ENCODE data around the gene ASB5.
"Not testable (repeated sequence)": the region's sequence is repeated elsewhere in the genome, so short reads cannot be mapped to it uniquely, and the experiment has no call there.

Gene ASB5

DNA sequence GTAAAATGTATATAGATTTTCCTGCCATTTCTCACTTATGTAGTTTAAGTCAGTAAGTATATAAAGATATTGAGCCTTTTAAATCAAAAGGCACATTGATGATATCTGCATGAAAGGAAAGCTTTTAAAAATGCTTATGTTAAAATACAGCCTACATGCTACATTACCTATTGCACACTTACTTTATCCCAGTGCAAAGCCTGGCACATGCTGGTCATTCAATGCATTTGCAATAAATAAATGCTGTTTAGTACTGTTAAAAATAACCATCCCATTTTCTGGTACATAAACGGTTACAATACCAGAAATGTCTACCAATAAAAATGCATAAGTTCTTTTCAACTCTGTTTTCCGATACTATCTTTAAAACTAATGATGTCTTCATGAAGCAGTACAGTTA, 51.5 kb downstream of the ASB5 start:
- H3K4me3 ChIP-seq (ENCODE audit: control insufficient read depth, low read depth, low read length) = no peak overlapping the region
- DNase-seq (ENCODE audit: low read depth) = no peak
- TF ChIP-seq, protein P1, sequence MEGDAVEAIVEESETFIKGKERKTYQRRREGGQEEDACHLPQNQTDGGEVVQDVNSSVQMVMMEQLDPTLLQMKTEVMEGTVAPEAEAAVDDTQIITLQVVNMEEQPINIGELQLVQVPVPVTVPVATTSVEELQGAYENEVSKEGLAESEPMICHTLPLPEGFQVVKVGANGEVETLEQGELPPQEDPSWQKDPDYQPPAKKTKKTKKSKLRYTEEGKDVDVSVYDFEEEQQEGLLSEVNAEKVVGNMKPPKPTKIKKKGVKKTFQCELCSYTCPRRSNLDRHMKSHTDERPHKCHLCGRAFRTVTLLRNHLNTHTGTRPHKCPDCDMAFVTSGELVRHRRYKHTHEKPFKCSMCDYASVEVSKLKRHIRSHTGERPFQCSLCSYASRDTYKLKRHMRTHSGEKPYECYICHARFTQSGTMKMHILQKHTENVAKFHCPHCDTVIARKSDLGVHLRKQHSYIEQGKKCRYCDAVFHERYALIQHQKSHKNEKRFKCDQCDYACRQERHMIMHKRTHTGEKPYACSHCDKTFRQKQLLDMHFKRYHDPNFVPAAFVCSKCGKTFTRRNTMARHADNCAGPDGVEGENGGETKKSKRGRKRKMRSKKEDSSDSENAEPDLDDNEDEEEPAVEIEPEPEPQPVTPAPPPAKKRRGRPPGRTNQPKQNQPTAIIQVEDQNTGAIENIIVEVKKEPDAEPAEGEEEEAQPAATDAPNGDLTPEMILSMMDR (conservative IDR thresholded peaks at IDR 0.05; ENCODE audit: control insufficient read depth, insufficient read depth, low read depth, low read length) = no peak

DNA sequence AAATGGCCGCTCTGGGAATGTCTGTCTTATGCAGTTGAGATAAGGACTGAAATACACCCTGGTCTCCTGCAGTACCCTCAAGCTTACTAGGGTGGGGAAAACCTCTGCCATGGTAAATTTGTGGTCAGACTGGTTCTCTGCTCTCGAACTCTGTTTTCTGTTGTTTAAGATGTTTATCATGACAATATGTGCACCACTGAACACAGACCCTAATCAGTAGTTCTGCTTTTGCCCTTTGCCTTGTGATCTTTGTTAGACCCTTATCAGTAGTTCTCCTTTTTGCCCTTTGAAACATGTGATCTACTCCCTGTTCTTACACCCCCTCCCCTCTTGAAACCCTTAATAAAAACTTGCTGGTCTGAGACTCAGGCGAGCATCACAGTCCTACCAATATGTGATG, 56.7 kb downstream of the ASB5 start:
- H3K4me3 ChIP-seq (ENCODE audit: control insufficient read depth, low read depth, low read length); DNase-seq (ENCODE audit: low read depth): not testable (repeated sequence)

DNA sequence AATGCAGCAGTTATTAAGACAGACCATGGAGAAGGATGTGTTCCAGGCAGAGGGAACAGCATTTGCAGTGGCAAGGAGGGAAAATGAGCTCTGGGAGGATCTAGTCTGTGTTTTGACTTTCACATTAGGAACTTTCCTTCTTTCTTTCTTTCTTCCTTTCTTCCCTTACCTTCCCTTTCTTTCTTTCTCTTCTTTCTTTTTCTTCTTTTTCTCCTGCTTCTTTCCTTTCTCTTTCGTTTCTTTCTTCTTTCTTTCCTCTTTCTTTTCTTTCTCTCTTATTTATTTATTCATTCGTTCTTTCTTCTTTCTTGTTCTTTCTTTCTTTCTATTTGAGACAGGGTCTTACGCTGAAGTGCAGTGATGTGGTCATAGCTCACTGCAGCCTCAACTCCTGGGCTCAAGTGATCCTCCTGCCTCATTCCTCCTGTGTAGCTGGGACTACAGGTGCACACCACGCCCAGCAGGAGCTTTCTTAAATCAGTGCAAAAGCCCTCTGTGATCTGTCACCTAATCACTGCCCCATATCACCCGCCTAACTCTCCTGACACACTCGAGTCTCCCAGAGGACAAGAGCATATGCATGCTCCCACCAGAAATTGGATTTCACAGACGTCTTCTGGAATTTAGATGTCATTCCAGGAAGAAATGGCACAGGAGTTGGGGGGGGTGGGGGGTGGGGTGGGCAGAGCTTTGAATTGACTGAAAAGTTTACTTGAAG, 58.3 kb downstream of the ASB5 start:
- H3K4me3 ChIP-seq (ENCODE audit: control insufficient read depth, low read depth, low read length) = no peak overlapping the region
- TF ChIP-seq, protein P1 (conservative IDR thresholded peaks at IDR 0.05; ENCODE audit: control insufficient read depth, insufficient read depth, low read depth, low read length) = no peak
- no peak for DNase-seq (ENCODE audit: low read depth)

DNA sequence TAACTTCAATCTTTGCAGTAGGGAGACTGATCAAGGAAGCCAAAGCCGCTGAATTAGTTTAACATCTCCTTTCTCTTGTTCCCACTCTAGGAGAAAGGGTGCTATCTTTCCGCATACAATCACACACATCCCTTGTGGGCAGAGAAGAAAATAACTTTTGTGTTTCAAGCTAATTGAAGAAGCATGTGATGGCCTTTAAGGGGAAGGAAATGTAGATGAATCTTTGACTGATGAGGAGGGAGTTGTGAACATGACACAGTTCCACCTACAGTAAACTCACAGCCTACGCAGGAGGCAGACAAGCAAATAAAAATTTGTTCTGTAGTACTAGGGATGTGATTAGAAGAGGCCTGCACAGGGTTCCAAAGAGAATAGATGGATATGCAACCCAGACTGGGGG, 58.9 kb downstream of the ASB5 start:
- no peak for DNase-seq (ENCODE audit: low read depth)
- TF ChIP-seq, protein P1 (conservative IDR thresholded peaks at IDR 0.05; ENCODE audit: control insufficient read depth, insufficient read depth, low read depth, low read length) = no peak
- H3K4me3 ChIP-seq (ENCODE audit: control insufficient read depth, low read depth, low read length) = no peak overlapping the region

DNA sequence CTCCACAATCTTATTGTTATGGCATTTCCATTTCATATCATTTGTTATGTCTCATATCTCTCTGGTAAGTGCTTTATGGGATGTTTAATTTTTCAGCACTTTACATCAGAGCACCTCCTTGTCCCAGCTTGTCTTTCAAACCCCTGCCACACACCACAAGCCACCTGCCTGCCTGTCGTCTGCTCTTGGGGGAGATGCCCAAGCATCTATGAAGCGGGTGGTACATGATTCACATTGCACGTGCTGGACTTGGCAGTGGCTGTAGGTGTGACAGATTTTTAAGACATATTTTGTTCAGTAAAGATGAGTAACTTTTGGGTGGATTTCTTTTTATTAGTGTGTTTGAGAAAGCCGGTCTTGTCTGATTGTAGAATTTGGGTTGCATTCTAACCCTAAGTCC, 59.5 kb downstream of the ASB5 start:
- TF ChIP-seq, protein P1 (conservative IDR thresholded peaks at IDR 0.05; ENCODE audit: control insufficient read depth, insufficient read depth, low read depth, low read length) = no peak
- DNase-seq (ENCODE audit: low read depth) = no peak

DNA sequence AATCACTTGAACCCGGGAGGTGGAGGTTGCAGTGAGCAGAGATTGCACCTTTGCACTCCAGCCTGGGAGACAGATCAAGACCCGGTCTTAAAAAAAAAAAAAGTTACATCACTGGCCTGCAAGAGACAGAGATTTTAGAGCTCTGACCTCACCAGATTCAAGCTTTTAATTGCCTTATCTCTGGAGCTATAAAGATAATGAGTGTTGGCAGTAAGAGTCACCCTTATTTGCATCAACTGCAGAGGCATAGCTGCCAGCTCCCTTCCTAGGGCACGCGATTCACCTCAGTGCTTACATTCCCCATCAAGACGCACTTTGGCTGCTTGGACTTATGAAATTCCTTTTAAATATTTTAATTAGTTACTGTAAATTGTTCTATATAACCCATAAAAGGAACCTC, 61.2 kb downstream of the ASB5 start:
- no peak for DNase-seq (ENCODE audit: low read depth)
- TF ChIP-seq, protein P1 (conservative IDR thresholded peaks at IDR 0.05; ENCODE audit: control insufficient read depth, insufficient read depth, low read depth, low read length) = no peak
- no peak overlapping the region for H3K4me3 ChIP-seq (ENCODE audit: control insufficient read depth, low read depth, low read length)

More for the DNA sequence above, 59.5 kb downstream of the ASB5 start:
- no peak overlapping the region for H3K4me3 ChIP-seq (ENCODE audit: control insufficient read depth, low read depth, low read length)

DNA sequence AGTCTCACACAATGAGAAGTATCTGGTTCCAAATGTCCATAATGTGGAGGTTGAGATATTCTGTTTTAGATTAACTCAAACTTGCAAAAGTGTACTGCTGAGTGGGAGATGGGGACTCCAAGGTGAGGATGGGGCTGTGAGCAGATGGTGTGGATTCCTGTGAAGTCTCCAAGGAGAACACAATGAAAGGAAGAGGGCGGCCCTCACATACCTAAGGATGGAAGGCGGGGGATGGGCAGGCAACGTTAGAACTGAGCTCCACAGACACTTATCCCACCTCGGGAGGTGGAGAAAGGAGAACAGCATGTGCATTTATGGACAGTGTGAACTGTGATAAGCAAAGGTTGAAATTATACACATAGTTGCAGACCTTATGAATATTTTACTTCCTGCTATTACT, 63.7 kb downstream of the ASB5 start:
- TF ChIP-seq, protein P1 (conservative IDR thresholded peaks at IDR 0.05; ENCODE audit: control insufficient read depth, insufficient read depth, low read depth, low read length) = no peak
- no peak for DNase-seq (ENCODE audit: low read depth)
- no peak overlapping the region for H3K4me3 ChIP-seq (ENCODE audit: control insufficient read depth, low read depth, low read length)

All from fibroblast of mammary gland (primary cell).